WERI-Rb-1 (cell line): ENCODE measurements around the gene TAB2.
A peak's percentile ranks its signal among the peaks of the same experiment; 100 is the strongest.

Experiments used
- DNase-seq: peaks from one replicate; pipeline ENCODE4 v3.0.0-alpha.2; 2020
- H3K27ac ChIP-seq: fragments of 250-450 bp; sonication (Bioruptor Pico); 2 replicates; pipeline ENCODE4 v1.5.1; 2020; ENCODE audit warnings: mild to moderate bottlenecking, moderate library complexity
- H3K27me3 ChIP-seq: fragments of 250-450 bp; sonication (Bioruptor Pico); 2 replicates; pipeline ENCODE4 v1.5.1; 2021; ENCODE audit warnings: mild to moderate bottlenecking, low read depth, moderate library complexity; ENCODE audit not compliant: insufficient read depth, severe bottlenecking
- H3K36me3 ChIP-seq: fragments of 250-450 bp; sonication (Bioruptor Pico); 2 replicates; pipeline ENCODE4 v1.5.1; 2020; ENCODE audit warnings: mild to moderate bottlenecking, moderate library complexity
- H3K4me3 ChIP-seq: 2 replicates; pipeline ENCODE4 v1.5.1; 2011; ENCODE audit warnings: low read depth, mild to moderate bottlenecking, control low read depth, low read length
- H3K9me3 ChIP-seq: fragments of 250-450 bp; sonication (Bioruptor Pico); 2 replicates; pipeline ENCODE4 v1.5.1; 2021; ENCODE audit warnings: mild to moderate bottlenecking, moderate library complexity; ENCODE audit not compliant: severe bottlenecking
- CTCF ChIP-seq: IDR thresholded peaks from 2 replicates; pipeline ENCODE4 v1.5.1; 2011; ENCODE audit warnings: low read depth, mild to moderate bottlenecking, control low read depth, inconsistent platforms, low read length

TAB2 gene

GRCh38 chr6:149317644-149318571, at the start of gene TAB2:
Gene TAB2 (plus strand): TSS chr6:149317712. CDS start chr6:149369998, 52,286 bp downstream.
- peak; percentile 57 for DNase-seq
- Histone ChIP-seq H3K27me3 (no peaks in the 10 kb centered on the region), H3K9me3 (no peaks in the 10 kb centered on the region), H3K27ac (peak within 1 kb of the TSS; percentile 94), H3K4me3 (peak within 1 kb of the TSS; percentile 94), H3K36me3 (peaks cover 2% of the 10 kb centered on the region)
- no peak for TF ChIP-seq CTCF

- H3K36me3 ChIP-seq: no peaks in the 10 kb centered on the region
- TF ChIP-seq CTCF: no peak
- H3K27ac ChIP-seq: no peak overlapping the region
- DNase-seq: no peak
- H3K4me3 ChIP-seq: no peak overlapping the region
- no peaks in the 10 kb centered on the region for H3K27me3 ChIP-seq
- no peaks in the 10 kb centered on the region for H3K9me3 ChIP-seq
These were observed 49.4 kb upstream of the TAB2 start for GRCh38 chr6:149268146-149268545.

GRCh38 chr6:149268768-149269167, 48.7 kb upstream of the TAB2 start:
- Histone ChIP-seq H3K36me3 (no peaks in the 10 kb centered on the region), H3K27me3 (no peaks in the 10 kb centered on the region)
- DNase-seq: no peak

GRCh38 chr6:149270616-149271015, 46.9 kb upstream of the TAB2 start:
- DNase-seq: no peak
- TF ChIP-seq CTCF: no peak

More at GRCh38 chr6:149268768-149269167, 48.7 kb upstream of the TAB2 start:
- TF ChIP-seq CTCF: no peak
- H3K4me3 ChIP-seq: no peak overlapping the region
- H3K9me3 ChIP-seq: no peaks in the 10 kb centered on the region
- no peak overlapping the region for H3K27ac ChIP-seq

GRCh38 chr6:149271348-149272340, 45.9 kb upstream of the TAB2 start:
- no peak for TF ChIP-seq CTCF
- no peak overlapping the region for H3K27ac ChIP-seq
- H3K27me3 ChIP-seq: no peaks in the 10 kb centered on the region
- no peaks in the 10 kb centered on the region for H3K9me3 ChIP-seq
- H3K36me3 ChIP-seq: no peaks in the 10 kb centered on the region
- no peak for DNase-seq
- no peak overlapping the region for H3K4me3 ChIP-seq

More at GRCh38 chr6:149270616-149271015, 46.9 kb upstream of the TAB2 start:
- H3K4me3 ChIP-seq: no peak overlapping the region
- H3K27me3 ChIP-seq: no peaks in the 10 kb centered on the region
- no peak overlapping the region for H3K27ac ChIP-seq
- H3K36me3 ChIP-seq: no peaks in the 10 kb centered on the region
- no peaks in the 10 kb centered on the region for H3K9me3 ChIP-seq
